Tibial nerve (tissue), 4 donors: Measurements from ENCODE around the gene TBC1D26.
"Not testable (repeated sequence)": the region's sequence is repeated elsewhere in the genome, so short reads cannot be mapped to it uniquely, and the experiment has no call there.

Source experiments
- EP300 ChIP-seq, 2 donors: sonication (generic); formaldehyde crosslinking; IDR thresholded peaks; one replicate each; pipeline ENCODE4 v1.6.1; 2017; ENCODE audit warnings: antibody characterized with exemption in 2 of 2, mild to moderate bottlenecking in 1 of 2
- POLR2A ChIP-seq, 2 donors: fragments of 450-650 bp; IDR thresholded peaks; one replicate each; pipeline ENCODE4 v1.6.1; 2017; ENCODE audit warnings: antibody characterized with exemption in 2 of 2, mild to moderate bottlenecking in 2 of 2, moderate library complexity in 2 of 2
- TF ChIP-seq, protein P1 (sequence below), 5 experiments: fragments of 200-600 bp in 3 of 5; fragments of 450-650 bp in 2 of 5; sonication (generic) in 3 of 5; IDR thresholded peaks; one replicate each; pipeline ENCODE4 v1.5.1; 2016 to 2019; ENCODE audit warnings: antibody characterized with exemption in 5 of 5, mild to moderate bottlenecking in 3 of 5, moderate library complexity in 2 of 5

DNA sequence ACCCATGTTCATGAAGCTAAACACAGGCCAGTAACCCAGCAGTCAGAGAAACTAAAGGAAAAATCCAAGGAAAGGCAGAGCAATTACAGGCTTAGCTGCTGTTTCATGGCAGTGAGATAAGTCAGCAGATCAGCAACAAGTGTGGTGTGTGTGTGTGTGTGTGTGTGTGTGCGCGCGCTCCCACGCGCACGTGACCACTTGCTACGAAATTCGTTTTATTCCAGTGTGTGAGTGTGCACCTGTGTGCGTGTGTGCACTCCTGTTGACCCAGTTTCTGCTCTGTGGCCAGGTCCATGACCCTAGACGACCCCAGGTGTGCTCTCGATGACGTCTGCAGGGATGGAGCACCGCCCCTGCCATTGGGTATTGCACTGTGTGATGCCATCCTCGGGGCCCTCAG lies 1.5 kb upstream of the TBC1D26 start:
- not testable (repeated sequence) for TF ChIP-seq POLR2A, EP300 (IDR thresholded peaks at IDR 0.05)
- TF ChIP-seq, protein P1, sequence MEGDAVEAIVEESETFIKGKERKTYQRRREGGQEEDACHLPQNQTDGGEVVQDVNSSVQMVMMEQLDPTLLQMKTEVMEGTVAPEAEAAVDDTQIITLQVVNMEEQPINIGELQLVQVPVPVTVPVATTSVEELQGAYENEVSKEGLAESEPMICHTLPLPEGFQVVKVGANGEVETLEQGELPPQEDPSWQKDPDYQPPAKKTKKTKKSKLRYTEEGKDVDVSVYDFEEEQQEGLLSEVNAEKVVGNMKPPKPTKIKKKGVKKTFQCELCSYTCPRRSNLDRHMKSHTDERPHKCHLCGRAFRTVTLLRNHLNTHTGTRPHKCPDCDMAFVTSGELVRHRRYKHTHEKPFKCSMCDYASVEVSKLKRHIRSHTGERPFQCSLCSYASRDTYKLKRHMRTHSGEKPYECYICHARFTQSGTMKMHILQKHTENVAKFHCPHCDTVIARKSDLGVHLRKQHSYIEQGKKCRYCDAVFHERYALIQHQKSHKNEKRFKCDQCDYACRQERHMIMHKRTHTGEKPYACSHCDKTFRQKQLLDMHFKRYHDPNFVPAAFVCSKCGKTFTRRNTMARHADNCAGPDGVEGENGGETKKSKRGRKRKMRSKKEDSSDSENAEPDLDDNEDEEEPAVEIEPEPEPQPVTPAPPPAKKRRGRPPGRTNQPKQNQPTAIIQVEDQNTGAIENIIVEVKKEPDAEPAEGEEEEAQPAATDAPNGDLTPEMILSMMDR (IDR thresholded peaks at IDR 0.05) = not testable (repeated sequence)
